Neural progenitor cell (in vitro differentiated cells): ENCODE results near the gene SERPINH1. TPM values are rescaled to one million over a fixed set of nuclear protein-coding genes. Genes with fewer than 3 reads are reported as not detected.

Experiments
- DNase-seq: peaks from one replicate; pipeline ENCODE4 v3.0.0-alpha.2; 2016; ENCODE audit warnings: low spot score
- H2AFZ ChIP-seq: fragments of 200-600 bp; sonication (generic); replicated peaks from 2 replicates; pipeline ENCODE4 v1.6.1; 2016; ENCODE audit warnings: antibody characterized with exemption
- H3F3A ChIP-seq: fragments of 200-600 bp; sonication (generic); 2 replicates; pipeline ENCODE4 v1.6.1; 2016; ENCODE audit warnings: antibody characterized with exemption, low read depth
- H3K27ac ChIP-seq: fragments of 200-600 bp; sonication (generic); 2 replicates; pipeline ENCODE4 v1.5.1; 2016; ENCODE audit warnings: mild to moderate bottlenecking
- H3K27me3 ChIP-seq: fragments of 200-600 bp; sonication (generic); 2 replicates; pipeline ENCODE4 v1.6.1; 2016; ENCODE audit warnings: mild to moderate bottlenecking, moderate library complexity
- H3K36me3 ChIP-seq: fragments of 200-600 bp; sonication (generic); 2 replicates; pipeline ENCODE4 v1.5.1; 2016
- H3K4me1 ChIP-seq: fragments of 200-600 bp; sonication (generic); 2 replicates; pipeline ENCODE4 v1.6.1; 2016; ENCODE audit warnings: mixed run types
- H3K4me2 ChIP-seq: fragments of 200-600 bp; sonication (generic); 2 replicates; pipeline ENCODE4 v1.6.1; 2016
- H3K4me3 ChIP-seq: fragments of 200-600 bp; sonication (generic); 2 replicates; pipeline ENCODE4 v1.5.1; 2016
- H3K79me2 ChIP-seq: fragments of 200-600 bp; sonication (generic); 2 replicates; pipeline ENCODE4 v1.6.1; 2016; ENCODE audit warnings: low read depth
- H3K9ac ChIP-seq: fragments of 200-600 bp; sonication (generic); 2 replicates; pipeline ENCODE4 v1.6.1; 2016
- H3K9me3 ChIP-seq: fragments of 200-600 bp; sonication (generic); 2 replicates; pipeline ENCODE4 v1.5.1; 2016; ENCODE audit warnings: low read depth
- H4K20me1 ChIP-seq: fragments of 200-600 bp; sonication (generic); 2 replicates; pipeline ENCODE4 v1.6.1; 2016; ENCODE audit warnings: low read depth
- H3K27ac Mint-ChIP-seq: 3 replicates; pipeline ENCODE4 v1.8.0; 2021; ENCODE audit warnings: mixed read lengths
- H3K27me3 Mint-ChIP-seq: 2 replicates; pipeline ENCODE4 v1.8.0; 2022; ENCODE audit warnings: low read depth, mild to moderate bottlenecking, inconsistent platforms, moderate library complexity, mixed read lengths; ENCODE audit not compliant: insufficient read depth
- H3K36me3 Mint-ChIP-seq: 3 replicates; pipeline ENCODE4 v1.8.0; 2021; ENCODE audit warnings: mixed read lengths
- H3K4me1 Mint-ChIP-seq: 3 replicates; pipeline ENCODE4 v1.8.0; 2021; ENCODE audit warnings: mixed read lengths
- H3K4me3 Mint-ChIP-seq: 3 replicates; pipeline ENCODE4 v1.8.0; 2021; ENCODE audit warnings: mild to moderate bottlenecking, moderate library complexity, mixed read lengths
- H3K9me3 Mint-ChIP-seq: 3 replicates; pipeline ENCODE4 v1.8.0; 2020; ENCODE audit warnings: mixed read lengths
- CTCF ChIP-seq: fragments of 200-600 bp; sonication (generic); IDR thresholded peaks from 2 replicates; pipeline ENCODE4 v1.5.1; 2017; ENCODE audit warnings: antibody characterized with exemption, mild to moderate bottlenecking
- EZH2 ChIP-seq: fragments of 200-600 bp; sonication (generic); IDR thresholded peaks from 2 replicates; pipeline ENCODE4 v1.6.1; 2017; ENCODE audit warnings: antibody characterized with exemption, mild to moderate bottlenecking, moderate library complexity
- EZH2phosphoT487 ChIP-seq: fragments of 200-600 bp; sonication (generic); IDR thresholded peaks from 2 replicates; pipeline ENCODE4 v1.6.1; 2017; ENCODE audit warnings: antibody characterized with exemption
- total RNA-seq: library from RNA; depleted of rRNA; stranded (reverse); fragments of >200 nt; gene quantifications from 2 replicates; pipeline ENCODE4 v1.2.3, GENCODE V29; 2015; ENCODE audit warnings: low replicate concordance

SERPINH1 gene
- total RNA-seq, 1 donor from 2014 or later, result 219 TPM

GRCh38 chr11:75543806-75544205 lies 18.2 kb upstream of the SERPINH1 start:
- peak overlapping the region; percentile 66 for H3K27ac Mint-ChIP-seq
- H2AFZ ChIP-seq, result no peak overlapping the region
- TF ChIP-seq CTCF (no peak), EZH2 (no peak), EZH2phosphoT487 (no peak)
- H3K36me3 Mint-ChIP-seq, result no peaks in the 10 kb centered on the region
- H3K27me3 Mint-ChIP-seq, result no peaks in the 10 kb centered on the region
- H3K9me3 ChIP-seq, result no peaks in the 10 kb centered on the region
- no peak overlapping the region for H3K4me3 ChIP-seq
- H3K27me3 ChIP-seq, result no peaks in the 10 kb centered on the region
- H3K4me2 ChIP-seq, result no peak overlapping the region
- H4K20me1 ChIP-seq, result no peaks in the 10 kb centered on the region
- H3K79me2 ChIP-seq, result no peaks in the 10 kb centered on the region
- no peak overlapping the region for H3K4me3 Mint-ChIP-seq
- H3K4me1 ChIP-seq, result no peaks in the 10 kb centered on the region
- H3K9ac ChIP-seq, result no peak overlapping the region
- no peak overlapping the region for H3K27ac ChIP-seq
- DNase-seq, result no peak
- peaks cover 28% of the 10 kb centered on the region for H3K4me1 Mint-ChIP-seq
- no peaks in the 10 kb centered on the region for H3K36me3 ChIP-seq
- no peaks in the 10 kb centered on the region for H3F3A ChIP-seq
- H3K9me3 Mint-ChIP-seq, result no peaks in the 10 kb centered on the region

GRCh38 chr11:75547177-75547576 lies 14.9 kb upstream of the SERPINH1 start:
- TF ChIP-seq CTCF, result no peak
- no peak for TF ChIP-seq EZH2phosphoT487
- TF ChIP-seq EZH2, result no peak
- Histone ChIP-seq H2AFZ (no peak overlapping the region), H3K4me1 (no peaks in the 10 kb centered on the region), H3K4me3 (no peak overlapping the region), H3F3A (no peaks in the 10 kb centered on the region), H3K79me2 (no peaks in the 10 kb centered on the region), H3K27ac (no peak overlapping the region), H3K27me3 (no peaks in the 10 kb centered on the region), H3K4me2 (no peak overlapping the region), H3K36me3 (no peaks in the 10 kb centered on the region), H3K9ac (no peak overlapping the region), H3K9me3 (no peaks in the 10 kb centered on the region), H4K20me1 (no peaks in the 10 kb centered on the region)
- no peak overlapping the region for H3K4me3 Mint-ChIP-seq
- peaks cover 3% of the 10 kb centered on the region for H3K27me3 Mint-ChIP-seq
- H3K4me1 Mint-ChIP-seq, result peaks cover 16% of the 10 kb centered on the region
- peak overlapping the region; percentile 94 for H3K27ac Mint-ChIP-seq
- H3K36me3 Mint-ChIP-seq, result no peaks in the 10 kb centered on the region
- H3K9me3 Mint-ChIP-seq, result no peaks in the 10 kb centered on the region
- no peak for DNase-seq

GRCh38 chr11:75547617-75548058 lies 14.4 kb upstream of the SERPINH1 start:
- Histone ChIP-seq H3K27ac (no peak overlapping the region), H4K20me1 (no peaks in the 10 kb centered on the region), H3K36me3 (no peaks in the 10 kb centered on the region), H3K9ac (no peak overlapping the region), H3F3A (no peaks in the 10 kb centered on the region), H3K4me2 (no peak overlapping the region), H3K9me3 (no peaks in the 10 kb centered on the region), H3K4me1 (peaks cover 1% of the 10 kb centered on the region), H3K79me2 (no peaks in the 10 kb centered on the region), H3K4me3 (no peak overlapping the region), H3K27me3 (no peaks in the 10 kb centered on the region), H2AFZ (peak overlapping the region; percentile 53)
- TF ChIP-seq EZH2 (no peak), CTCF (peak; percentile 88), EZH2phosphoT487 (no peak)
- peak overlapping the region; percentile 94 for H3K27ac Mint-ChIP-seq
- peak; percentile 88 for DNase-seq
- H3K9me3 Mint-ChIP-seq, result no peaks in the 10 kb centered on the region
- peaks cover 3% of the 10 kb centered on the region for H3K27me3 Mint-ChIP-seq
- H3K36me3 Mint-ChIP-seq, result no peaks in the 10 kb centered on the region
- H3K4me3 Mint-ChIP-seq, result peak overlapping the region; percentile 9
- H3K4me1 Mint-ChIP-seq, result peaks cover 17% of the 10 kb centered on the region
